Neural progenitor cell (in vitro differentiated cells): Measurements from ENCODE around the gene TECTA. TPM values are rescaled to one million over a fixed set of nuclear protein-coding genes. Genes with fewer than 3 reads are reported as not detected.

ENCODE experiments used
- DNase-seq: peaks from one replicate; pipeline ENCODE4 v3.0.0-alpha.2; 2016; ENCODE audit warnings: low spot score
- H2AFZ ChIP-seq: fragments of 200-600 bp; sonication (generic); replicated peaks from 2 replicates; pipeline ENCODE4 v1.6.1; 2016; ENCODE audit warnings: antibody characterized with exemption
- H3F3A ChIP-seq: fragments of 200-600 bp; sonication (generic); 2 replicates; pipeline ENCODE4 v1.6.1; 2016; ENCODE audit warnings: antibody characterized with exemption, low read depth
- H3K27ac ChIP-seq: fragments of 200-600 bp; sonication (generic); 2 replicates; pipeline ENCODE4 v1.5.1; 2016; ENCODE audit warnings: mild to moderate bottlenecking
- H3K27me3 ChIP-seq: fragments of 200-600 bp; sonication (generic); 2 replicates; pipeline ENCODE4 v1.6.1; 2016; ENCODE audit warnings: mild to moderate bottlenecking, moderate library complexity
- H3K36me3 ChIP-seq: fragments of 200-600 bp; sonication (generic); 2 replicates; pipeline ENCODE4 v1.5.1; 2016
- H3K4me1 ChIP-seq: fragments of 200-600 bp; sonication (generic); 2 replicates; pipeline ENCODE4 v1.6.1; 2016; ENCODE audit warnings: mixed run types
- H3K4me2 ChIP-seq: fragments of 200-600 bp; sonication (generic); 2 replicates; pipeline ENCODE4 v1.6.1; 2016
- H3K4me3 ChIP-seq: fragments of 200-600 bp; sonication (generic); 2 replicates; pipeline ENCODE4 v1.5.1; 2016
- H3K79me2 ChIP-seq: fragments of 200-600 bp; sonication (generic); 2 replicates; pipeline ENCODE4 v1.6.1; 2016; ENCODE audit warnings: low read depth
- H3K9ac ChIP-seq: fragments of 200-600 bp; sonication (generic); 2 replicates; pipeline ENCODE4 v1.6.1; 2016
- H3K9me3 ChIP-seq: fragments of 200-600 bp; sonication (generic); 2 replicates; pipeline ENCODE4 v1.5.1; 2016; ENCODE audit warnings: low read depth
- H4K20me1 ChIP-seq: fragments of 200-600 bp; sonication (generic); 2 replicates; pipeline ENCODE4 v1.6.1; 2016; ENCODE audit warnings: low read depth
- H3K27ac Mint-ChIP-seq: 3 replicates; pipeline ENCODE4 v1.8.0; 2021; ENCODE audit warnings: mixed read lengths
- H3K27me3 Mint-ChIP-seq: 2 replicates; pipeline ENCODE4 v1.8.0; 2022; ENCODE audit warnings: low read depth, mild to moderate bottlenecking, inconsistent platforms, moderate library complexity, mixed read lengths; ENCODE audit not compliant: insufficient read depth
- H3K36me3 Mint-ChIP-seq: 3 replicates; pipeline ENCODE4 v1.8.0; 2021; ENCODE audit warnings: mixed read lengths
- H3K4me1 Mint-ChIP-seq: 3 replicates; pipeline ENCODE4 v1.8.0; 2021; ENCODE audit warnings: mixed read lengths
- H3K4me3 Mint-ChIP-seq: 3 replicates; pipeline ENCODE4 v1.8.0; 2021; ENCODE audit warnings: mild to moderate bottlenecking, moderate library complexity, mixed read lengths
- H3K9me3 Mint-ChIP-seq: 3 replicates; pipeline ENCODE4 v1.8.0; 2020; ENCODE audit warnings: mixed read lengths
- EZH2 ChIP-seq: fragments of 200-600 bp; sonication (generic); IDR thresholded peaks from 2 replicates; pipeline ENCODE4 v1.6.1; 2017; ENCODE audit warnings: antibody characterized with exemption, mild to moderate bottlenecking, moderate library complexity
- EZH2phosphoT487 ChIP-seq: fragments of 200-600 bp; sonication (generic); IDR thresholded peaks from 2 replicates; pipeline ENCODE4 v1.6.1; 2017; ENCODE audit warnings: antibody characterized with exemption
- total RNA-seq: library from RNA; depleted of rRNA; stranded (reverse); fragments of >200 nt; gene quantifications from 2 replicates; pipeline ENCODE4 v1.2.3, GENCODE V29; 2015; ENCODE audit warnings: low replicate concordance
- TF ChIP-seq, protein P1 (sequence below): fragments of 200-600 bp; sonication (generic); IDR thresholded peaks from 2 replicates; pipeline ENCODE4 v1.5.1; 2017; ENCODE audit warnings: antibody characterized with exemption, mild to moderate bottlenecking

The TECTA gene
- total RNA-seq, 1 donor from 2014 or later = 0.84 TPM

DNA sequence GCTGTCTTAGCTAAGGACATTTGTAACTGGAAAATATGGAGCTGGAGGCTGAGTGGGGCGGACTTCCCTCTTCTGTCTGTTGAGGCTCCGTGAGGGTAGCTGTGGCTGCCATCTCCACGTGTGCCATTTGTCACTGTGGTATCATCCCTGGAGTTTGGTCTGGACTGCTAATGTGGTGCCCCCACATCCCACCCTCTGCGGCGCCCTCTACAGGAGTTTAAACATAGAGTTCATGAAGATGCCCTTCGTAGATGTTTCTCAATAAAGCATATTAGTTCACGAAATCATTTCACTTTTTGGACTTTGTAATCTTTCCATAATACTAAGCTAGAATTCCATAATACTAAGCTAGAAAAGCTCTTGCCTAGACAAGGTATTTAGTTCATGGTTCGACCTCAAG lies 52.4 kb downstream of the TECTA start:
- Mint-ChIP-seq H3K27ac (no peak overlapping the region), H3K9me3 (no peaks in the 10 kb centered on the region), H3K36me3 (peaks cover 5% of the 10 kb centered on the region), H3K4me3 (no peak overlapping the region), H3K4me1 (no peaks in the 10 kb centered on the region), H3K27me3 (no peaks in the 10 kb centered on the region)
- no peaks in the 10 kb centered on the region for H3K9me3 ChIP-seq
- no peak overlapping the region for H3K27ac ChIP-seq
- peak; percentile 28 for DNase-seq
- H3K4me2 ChIP-seq = no peak overlapping the region
- H3K4me3 ChIP-seq = no peak overlapping the region
- no peaks in the 10 kb centered on the region for H3K27me3 ChIP-seq
- no peaks in the 10 kb centered on the region for H3F3A ChIP-seq
- H3K79me2 ChIP-seq = no peaks in the 10 kb centered on the region
- no peaks in the 10 kb centered on the region for H3K4me1 ChIP-seq
- no peaks in the 10 kb centered on the region for H3K36me3 ChIP-seq
- H4K20me1 ChIP-seq = no peaks in the 10 kb centered on the region
- no peak overlapping the region for H3K9ac ChIP-seq
- TF ChIP-seq, protein P1, sequence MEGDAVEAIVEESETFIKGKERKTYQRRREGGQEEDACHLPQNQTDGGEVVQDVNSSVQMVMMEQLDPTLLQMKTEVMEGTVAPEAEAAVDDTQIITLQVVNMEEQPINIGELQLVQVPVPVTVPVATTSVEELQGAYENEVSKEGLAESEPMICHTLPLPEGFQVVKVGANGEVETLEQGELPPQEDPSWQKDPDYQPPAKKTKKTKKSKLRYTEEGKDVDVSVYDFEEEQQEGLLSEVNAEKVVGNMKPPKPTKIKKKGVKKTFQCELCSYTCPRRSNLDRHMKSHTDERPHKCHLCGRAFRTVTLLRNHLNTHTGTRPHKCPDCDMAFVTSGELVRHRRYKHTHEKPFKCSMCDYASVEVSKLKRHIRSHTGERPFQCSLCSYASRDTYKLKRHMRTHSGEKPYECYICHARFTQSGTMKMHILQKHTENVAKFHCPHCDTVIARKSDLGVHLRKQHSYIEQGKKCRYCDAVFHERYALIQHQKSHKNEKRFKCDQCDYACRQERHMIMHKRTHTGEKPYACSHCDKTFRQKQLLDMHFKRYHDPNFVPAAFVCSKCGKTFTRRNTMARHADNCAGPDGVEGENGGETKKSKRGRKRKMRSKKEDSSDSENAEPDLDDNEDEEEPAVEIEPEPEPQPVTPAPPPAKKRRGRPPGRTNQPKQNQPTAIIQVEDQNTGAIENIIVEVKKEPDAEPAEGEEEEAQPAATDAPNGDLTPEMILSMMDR = peak; percentile 40
- TF ChIP-seq EZH2 (no peak), EZH2phosphoT487 (no peak)
- H2AFZ ChIP-seq = no peak overlapping the region

DNA sequence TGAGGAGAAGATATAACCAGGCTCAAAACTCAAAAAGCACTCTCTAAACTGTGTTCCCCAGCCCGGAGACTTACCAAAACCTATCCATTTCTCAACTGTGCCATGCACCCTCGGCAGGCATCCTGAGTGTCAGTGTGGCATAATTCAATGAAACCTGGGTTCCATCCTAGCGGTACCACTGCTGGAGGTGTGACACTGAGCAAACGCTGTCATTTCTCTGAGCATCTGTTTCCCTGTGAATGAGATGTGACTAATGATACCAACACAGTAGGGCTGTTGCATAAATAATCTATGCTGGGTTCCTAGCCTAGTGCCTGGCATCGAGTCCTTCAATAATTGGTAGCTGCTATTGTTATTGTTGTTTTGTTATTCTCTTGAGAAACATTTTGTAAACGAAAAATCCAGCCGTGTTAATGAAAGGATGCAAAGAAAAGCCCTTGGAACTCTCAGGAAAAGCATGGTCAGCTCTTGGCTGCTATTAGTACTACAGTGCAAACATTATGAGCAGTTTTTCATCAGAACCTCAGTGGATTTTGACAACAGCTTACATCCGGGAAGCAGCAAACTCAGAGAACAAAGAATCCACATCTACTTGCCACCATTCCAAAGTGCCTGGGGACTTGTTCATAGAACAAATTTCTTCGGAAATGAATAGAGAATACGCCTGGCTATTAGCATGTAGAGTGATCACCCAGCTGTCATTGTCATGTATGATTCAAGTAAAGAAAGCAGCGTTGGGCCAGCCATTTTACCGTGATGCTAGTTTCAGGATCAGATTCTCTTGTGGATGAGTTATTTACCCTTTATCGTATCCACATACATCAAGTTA lies 53.7 kb downstream of the TECTA start:
- Histone ChIP-seq H3K9me3 (no peaks in the 10 kb centered on the region), H3K4me2 (no peak overlapping the region), H3F3A (no peaks in the 10 kb centered on the region), H3K4me1 (no peaks in the 10 kb centered on the region), H3K27ac (no peak overlapping the region), H3K4me3 (no peak overlapping the region), H3K27me3 (no peaks in the 10 kb centered on the region), H2AFZ (no peak overlapping the region), H3K9ac (no peak overlapping the region), H3K36me3 (no peaks in the 10 kb centered on the region), H4K20me1 (no peaks in the 10 kb centered on the region), H3K79me2 (no peaks in the 10 kb centered on the region)
- TF ChIP-seq EZH2phosphoT487 = no peak
- TF ChIP-seq, protein P1 = no peak
- no peak for TF ChIP-seq EZH2
- DNase-seq = no peak
- Mint-ChIP-seq H3K27ac (no peak overlapping the region), H3K36me3 (peaks cover 5% of the 10 kb centered on the region), H3K4me1 (no peaks in the 10 kb centered on the region), H3K27me3 (no peaks in the 10 kb centered on the region), H3K9me3 (no peaks in the 10 kb centered on the region), H3K4me3 (no peak overlapping the region)

DNA sequence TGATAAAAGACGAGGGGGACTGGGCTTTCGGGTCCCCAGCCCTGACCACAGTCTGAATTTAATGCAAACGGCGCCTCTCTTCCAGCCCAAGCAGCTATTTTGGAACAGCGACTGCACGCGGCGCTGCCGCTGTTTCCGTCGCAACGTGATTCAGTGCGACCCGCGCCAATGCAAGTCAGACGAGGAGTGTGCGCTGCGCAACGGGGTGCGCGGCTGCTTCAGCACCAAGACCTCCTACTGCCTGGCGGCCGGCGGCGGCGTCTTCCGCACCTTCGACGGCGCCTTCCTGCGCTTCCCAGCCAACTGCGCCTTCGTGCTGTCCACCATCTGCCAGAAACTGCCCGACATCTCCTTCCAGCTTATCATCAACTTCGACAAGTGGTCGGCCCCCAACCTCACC lies 56.7 kb downstream of the TECTA start:
- no peak overlapping the region for H2AFZ ChIP-seq
- Mint-ChIP-seq H3K9me3 (no peaks in the 10 kb centered on the region), H3K36me3 (peaks cover 2% of the 10 kb centered on the region), H3K27ac (no peak overlapping the region), H3K27me3 (no peaks in the 10 kb centered on the region), H3K4me3 (no peak overlapping the region), H3K4me1 (no peaks in the 10 kb centered on the region)
- H3K36me3 ChIP-seq = no peaks in the 10 kb centered on the region
- no peak overlapping the region for H3K27ac ChIP-seq
- no peaks in the 10 kb centered on the region for H3K27me3 ChIP-seq
- TF ChIP-seq EZH2 (no peak), EZH2phosphoT487 (no peak)
- TF ChIP-seq, protein P1 = no peak
- H3F3A ChIP-seq = no peaks in the 10 kb centered on the region
- DNase-seq = no peak
- H3K79me2 ChIP-seq = no peaks in the 10 kb centered on the region
- H4K20me1 ChIP-seq = no peaks in the 10 kb centered on the region
- H3K4me2 ChIP-seq = no peak overlapping the region
- no peaks in the 10 kb centered on the region for H3K4me1 ChIP-seq
- H3K4me3 ChIP-seq = no peak overlapping the region
- no peak overlapping the region for H3K9ac ChIP-seq
- no peaks in the 10 kb centered on the region for H3K9me3 ChIP-seq
